LNCAP (cell line): ENCODE data around the gene STK33.

Experiments used
- TF ChIP-seq, protein P1 (sequence below): fragments of 450-650 bp; IDR thresholded peaks from 2 replicates; pipeline ENCODE4 v1.5.1; 2017; ENCODE audit warnings: mild to moderate bottlenecking

STK33 gene

DNA sequence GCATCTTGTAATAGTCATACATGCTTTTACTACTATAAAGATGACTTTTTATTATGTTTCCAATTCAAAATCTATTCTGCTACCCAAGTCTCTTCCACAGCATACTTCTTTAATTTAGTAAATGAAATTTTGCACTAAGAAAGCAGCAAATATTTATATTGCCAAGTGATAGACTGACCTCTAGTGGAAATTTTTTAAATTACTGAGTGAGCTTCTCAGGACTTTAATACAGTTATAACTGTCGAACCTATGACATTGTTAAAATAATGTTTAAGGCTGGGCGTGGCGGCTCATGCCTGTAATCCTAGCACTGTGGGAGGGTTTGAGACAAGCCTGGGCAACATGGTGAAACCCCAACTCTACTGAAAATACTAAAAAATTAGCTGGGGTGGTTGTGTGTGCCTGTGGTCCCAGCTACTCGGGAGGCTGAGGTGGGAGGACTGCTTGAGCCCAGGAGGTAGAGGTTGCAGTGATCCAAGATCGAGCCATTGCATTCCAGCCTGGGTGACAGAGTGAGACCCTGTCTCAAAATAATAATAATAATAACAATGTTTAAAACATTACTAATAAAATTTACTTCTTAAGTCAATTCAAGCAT is 27.3 kb downstream of the STK33 start:
- TF ChIP-seq, protein P1, sequence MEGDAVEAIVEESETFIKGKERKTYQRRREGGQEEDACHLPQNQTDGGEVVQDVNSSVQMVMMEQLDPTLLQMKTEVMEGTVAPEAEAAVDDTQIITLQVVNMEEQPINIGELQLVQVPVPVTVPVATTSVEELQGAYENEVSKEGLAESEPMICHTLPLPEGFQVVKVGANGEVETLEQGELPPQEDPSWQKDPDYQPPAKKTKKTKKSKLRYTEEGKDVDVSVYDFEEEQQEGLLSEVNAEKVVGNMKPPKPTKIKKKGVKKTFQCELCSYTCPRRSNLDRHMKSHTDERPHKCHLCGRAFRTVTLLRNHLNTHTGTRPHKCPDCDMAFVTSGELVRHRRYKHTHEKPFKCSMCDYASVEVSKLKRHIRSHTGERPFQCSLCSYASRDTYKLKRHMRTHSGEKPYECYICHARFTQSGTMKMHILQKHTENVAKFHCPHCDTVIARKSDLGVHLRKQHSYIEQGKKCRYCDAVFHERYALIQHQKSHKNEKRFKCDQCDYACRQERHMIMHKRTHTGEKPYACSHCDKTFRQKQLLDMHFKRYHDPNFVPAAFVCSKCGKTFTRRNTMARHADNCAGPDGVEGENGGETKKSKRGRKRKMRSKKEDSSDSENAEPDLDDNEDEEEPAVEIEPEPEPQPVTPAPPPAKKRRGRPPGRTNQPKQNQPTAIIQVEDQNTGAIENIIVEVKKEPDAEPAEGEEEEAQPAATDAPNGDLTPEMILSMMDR = peak; percentile 76

DNA sequence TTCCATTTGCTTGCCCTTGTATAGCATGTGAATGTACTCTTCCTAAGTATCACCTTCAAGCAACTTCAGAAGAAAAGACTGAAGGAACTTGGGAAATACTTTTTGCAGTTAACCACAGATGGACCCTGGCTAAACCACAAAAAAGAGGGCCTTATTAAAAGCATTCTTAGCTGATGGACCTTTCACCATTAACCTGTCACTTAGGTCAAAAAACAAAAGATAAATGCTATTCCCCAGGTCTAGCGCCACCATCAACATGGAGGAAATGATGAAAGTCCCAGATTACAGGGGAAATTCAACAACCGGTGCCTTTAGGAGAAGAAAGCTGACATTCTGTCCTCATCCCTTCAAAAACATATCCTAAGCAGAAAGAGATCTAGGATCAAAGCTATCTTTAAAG is 29.5 kb downstream of the STK33 start:
- TF ChIP-seq, protein P1 = no peak

DNA sequence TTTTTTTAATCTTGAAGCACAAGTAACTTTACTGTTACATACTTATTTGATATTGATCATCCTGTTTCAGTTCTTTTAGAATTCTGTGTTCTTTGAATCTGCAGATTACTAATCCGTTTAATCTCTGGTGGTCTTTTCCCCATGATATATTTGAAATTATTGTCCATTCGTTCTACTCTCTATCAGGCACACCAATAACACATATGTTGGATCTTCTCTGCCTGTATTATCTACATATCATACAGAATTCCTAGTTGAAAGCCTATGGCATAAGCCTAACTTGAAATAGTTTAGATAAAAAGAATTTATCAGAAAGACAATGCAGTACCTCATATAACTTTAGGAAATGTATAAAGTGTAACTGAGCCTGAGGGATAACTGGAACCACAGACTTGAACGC is 32.6 kb downstream of the STK33 start:
- TF ChIP-seq, protein P1 = no peak

DNA sequence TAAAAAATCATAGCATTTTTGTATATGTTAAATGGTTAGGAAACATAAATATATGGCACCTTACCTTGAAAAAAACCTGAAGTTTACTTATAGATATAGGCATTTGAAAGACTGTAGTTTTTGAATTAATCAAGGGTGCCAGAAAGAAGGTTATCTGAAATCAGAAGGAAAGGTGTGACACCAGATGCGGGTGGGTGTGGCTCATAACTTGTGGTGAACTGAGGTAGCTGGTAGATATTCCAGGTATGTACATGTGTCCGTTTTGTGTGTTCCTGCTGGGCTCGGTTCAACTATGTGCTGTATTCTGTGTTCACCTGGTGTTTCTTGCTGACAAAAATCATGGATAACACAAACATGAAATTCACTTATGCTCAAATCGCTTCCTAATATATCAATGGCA is 35.6 kb downstream of the STK33 start:
- TF ChIP-seq, protein P1 = no peak

DNA sequence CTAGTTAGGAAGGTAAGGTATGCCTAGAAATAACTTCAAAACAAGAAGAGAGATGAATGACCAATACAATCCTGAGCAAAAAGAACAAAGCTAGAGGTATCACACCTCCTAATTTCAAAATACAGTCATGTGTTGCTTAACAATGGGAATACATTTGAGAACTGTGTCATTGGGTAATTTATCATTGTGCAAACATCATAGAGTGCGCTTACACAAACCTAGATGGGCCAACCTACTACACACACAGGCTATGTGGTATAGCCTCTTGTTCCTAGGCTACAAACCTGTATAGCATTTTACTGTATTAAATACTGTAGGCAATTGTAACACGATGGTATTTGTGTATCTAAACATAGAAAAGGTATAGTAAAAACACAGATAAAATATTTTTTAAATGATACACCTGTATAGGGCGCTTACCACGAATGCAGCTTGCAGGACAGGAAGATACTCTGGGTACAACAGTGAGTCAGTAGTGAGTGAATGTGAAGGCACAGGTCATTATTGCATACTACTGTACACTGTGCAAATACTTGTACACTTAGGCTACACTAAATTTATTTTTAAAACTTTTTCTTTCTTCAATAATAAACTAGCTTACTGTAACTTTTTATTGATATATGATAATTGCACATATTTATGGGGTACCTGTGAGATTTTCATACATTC is 48.2 kb downstream of the STK33 start:
- TF ChIP-seq, protein P1 = no peak

- TF ChIP-seq, protein P1 = no peak
Observed at GRCh38 chr11:8544807-8545206, 49.2 kb downstream of the STK33 start.

DNA sequence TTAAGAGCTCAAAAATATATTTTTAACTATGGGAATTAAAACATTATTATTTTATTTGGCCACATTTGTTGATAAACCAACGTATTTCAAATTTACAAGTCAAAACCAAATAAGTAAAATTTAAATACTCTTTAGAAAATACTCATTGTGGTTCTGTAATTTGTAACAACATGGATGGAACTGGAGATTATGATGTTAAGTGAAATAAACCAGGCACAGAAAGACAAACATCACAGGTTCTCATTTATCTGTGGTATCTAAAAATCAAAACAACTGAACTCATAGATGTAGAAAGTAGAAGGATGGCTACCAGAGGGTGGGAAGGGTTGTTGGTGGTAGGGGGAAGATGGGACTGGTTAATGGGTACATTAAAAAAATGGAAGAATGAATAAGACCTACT is 50.8 kb downstream of the STK33 start:
- TF ChIP-seq, protein P1 = no peak
